Ishikawa (cell line): Measurements from ENCODE around the gene MYO18A.

Experiments used
- CEBPB ChIP-seq: IDR thresholded peaks from 2 replicates; pipeline ENCODE4 v1.6.1; 2012
- CREB1 ChIP-seq: IDR thresholded peaks from 2 replicates; pipeline ENCODE4 v1.6.1; 2012; ENCODE audit warnings: low read depth
- EGR1 ChIP-seq: IDR thresholded peaks from 2 replicates; pipeline ENCODE4 v1.6.1; 2012
- EP300 ChIP-seq: IDR thresholded peaks from 2 replicates; pipeline ENCODE4 v1.6.1; 2012; ENCODE audit warnings: borderline replicate concordance
- FOXM1 ChIP-seq: IDR thresholded peaks from 2 replicates; pipeline ENCODE4 v1.6.1; 2012; ENCODE audit warnings: low read depth, borderline replicate concordance
- NFIC ChIP-seq: IDR thresholded peaks from 2 replicates; pipeline ENCODE4 v1.6.1; 2012
- RAD21 ChIP-seq: IDR thresholded peaks from 2 replicates; pipeline ENCODE4 v1.6.1; 2012; ENCODE audit warnings: low read depth
- TAF1 ChIP-seq: IDR thresholded peaks from 2 replicates; pipeline ENCODE4 v1.6.1; 2012; ENCODE audit warnings: low read depth, mild to moderate bottlenecking
- TCF12 ChIP-seq: IDR thresholded peaks from 2 replicates; pipeline ENCODE4 v1.6.1; 2012; ENCODE audit warnings: low read depth
- TEAD4 ChIP-seq: IDR thresholded peaks from 2 replicates; pipeline ENCODE4 v1.6.1; 2012
- YY1 ChIP-seq: IDR thresholded peaks from 2 replicates; pipeline ENCODE4 v1.6.1; 2012; ENCODE audit warnings: low read depth
- ZBTB7A ChIP-seq: IDR thresholded peaks from 2 replicates; pipeline ENCODE4 v1.6.1; 2012; ENCODE audit warnings: low read depth
- TF ChIP-seq, protein P1 (sequence below): IDR thresholded peaks from 2 replicates; pipeline ENCODE4 v1.6.1; 2012
- TF ChIP-seq, protein P2 (sequence below): IDR thresholded peaks from 2 replicates; pipeline ENCODE4 v1.6.1; 2012; ENCODE audit warnings: low read depth, mild to moderate bottlenecking
- TF ChIP-seq, protein P3 (sequence below): IDR thresholded peaks from 2 replicates; pipeline ENCODE4 v1.6.1; 2012

The MYO18A gene, protein sequence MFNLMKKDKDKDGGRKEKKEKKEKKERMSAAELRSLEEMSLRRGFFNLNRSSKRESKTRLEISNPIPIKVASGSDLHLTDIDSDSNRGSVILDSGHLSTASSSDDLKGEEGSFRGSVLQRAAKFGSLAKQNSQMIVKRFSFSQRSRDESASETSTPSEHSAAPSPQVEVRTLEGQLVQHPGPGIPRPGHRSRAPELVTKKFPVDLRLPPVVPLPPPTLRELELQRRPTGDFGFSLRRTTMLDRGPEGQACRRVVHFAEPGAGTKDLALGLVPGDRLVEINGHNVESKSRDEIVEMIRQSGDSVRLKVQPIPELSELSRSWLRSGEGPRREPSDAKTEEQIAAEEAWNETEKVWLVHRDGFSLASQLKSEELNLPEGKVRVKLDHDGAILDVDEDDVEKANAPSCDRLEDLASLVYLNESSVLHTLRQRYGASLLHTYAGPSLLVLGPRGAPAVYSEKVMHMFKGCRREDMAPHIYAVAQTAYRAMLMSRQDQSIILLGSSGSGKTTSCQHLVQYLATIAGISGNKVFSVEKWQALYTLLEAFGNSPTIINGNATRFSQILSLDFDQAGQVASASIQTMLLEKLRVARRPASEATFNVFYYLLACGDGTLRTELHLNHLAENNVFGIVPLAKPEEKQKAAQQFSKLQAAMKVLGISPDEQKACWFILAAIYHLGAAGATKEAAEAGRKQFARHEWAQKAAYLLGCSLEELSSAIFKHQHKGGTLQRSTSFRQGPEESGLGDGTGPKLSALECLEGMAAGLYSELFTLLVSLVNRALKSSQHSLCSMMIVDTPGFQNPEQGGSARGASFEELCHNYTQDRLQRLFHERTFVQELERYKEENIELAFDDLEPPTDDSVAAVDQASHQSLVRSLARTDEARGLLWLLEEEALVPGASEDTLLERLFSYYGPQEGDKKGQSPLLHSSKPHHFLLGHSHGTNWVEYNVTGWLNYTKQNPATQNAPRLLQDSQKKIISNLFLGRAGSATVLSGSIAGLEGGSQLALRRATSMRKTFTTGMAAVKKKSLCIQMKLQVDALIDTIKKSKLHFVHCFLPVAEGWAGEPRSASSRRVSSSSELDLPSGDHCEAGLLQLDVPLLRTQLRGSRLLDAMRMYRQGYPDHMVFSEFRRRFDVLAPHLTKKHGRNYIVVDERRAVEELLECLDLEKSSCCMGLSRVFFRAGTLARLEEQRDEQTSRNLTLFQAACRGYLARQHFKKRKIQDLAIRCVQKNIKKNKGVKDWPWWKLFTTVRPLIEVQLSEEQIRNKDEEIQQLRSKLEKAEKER (N-terminal part only)

DNA sequence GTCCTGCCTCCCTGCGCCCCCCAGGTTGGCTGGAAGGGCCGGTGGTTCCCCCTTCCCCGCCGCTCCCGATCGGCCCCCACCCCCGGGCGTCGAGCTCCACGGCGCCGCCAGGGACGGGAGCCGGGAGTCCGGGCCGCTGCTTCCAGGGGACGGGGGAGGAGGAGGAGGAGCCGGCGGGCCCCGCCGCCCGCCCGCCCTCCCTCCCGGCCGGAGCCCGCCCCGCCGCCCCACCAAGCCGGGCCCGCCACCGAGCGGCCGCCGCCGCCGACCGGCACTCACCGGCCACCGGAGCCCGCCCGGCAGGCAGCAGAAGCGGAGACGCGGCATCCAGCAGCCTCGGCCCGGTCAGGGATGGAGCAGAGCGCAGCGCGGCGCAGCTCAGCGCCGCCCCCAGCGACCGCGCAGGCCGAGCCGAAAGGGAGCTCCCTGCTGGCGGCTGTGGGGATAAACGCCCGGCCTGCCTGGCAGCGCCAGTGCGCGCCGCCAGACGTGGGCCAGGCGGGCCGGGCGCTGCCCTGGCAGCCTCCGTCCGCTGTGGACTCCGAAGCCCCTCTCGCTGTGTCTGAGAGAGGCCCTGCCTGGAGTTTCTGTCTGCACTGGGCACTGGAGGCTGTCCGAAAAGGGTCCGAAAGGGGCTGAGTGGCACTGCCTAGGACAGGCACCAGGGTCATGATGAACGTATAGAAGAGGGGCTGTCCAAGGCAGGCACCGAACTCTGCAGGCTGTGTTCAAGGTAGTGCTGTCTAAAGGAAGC lies at the start of gene MYO18A:
MYO18A (minus strand) TSS at position 365 of the 754 bp plus-strand sequence. CDS start 13,458 bp downstream, outside the sequence.
- TF ChIP-seq RAD21 = peak; percentile 49; the same call in 1 of the 2 replicates
- TF ChIP-seq TEAD4 = no peak
- TF ChIP-seq NFIC = no peak
- TF ChIP-seq EGR1 = no peak
- peak; percentile 44; the same call in 1 of the 2 replicates for TF ChIP-seq TAF1
- TF ChIP-seq, protein P1, sequence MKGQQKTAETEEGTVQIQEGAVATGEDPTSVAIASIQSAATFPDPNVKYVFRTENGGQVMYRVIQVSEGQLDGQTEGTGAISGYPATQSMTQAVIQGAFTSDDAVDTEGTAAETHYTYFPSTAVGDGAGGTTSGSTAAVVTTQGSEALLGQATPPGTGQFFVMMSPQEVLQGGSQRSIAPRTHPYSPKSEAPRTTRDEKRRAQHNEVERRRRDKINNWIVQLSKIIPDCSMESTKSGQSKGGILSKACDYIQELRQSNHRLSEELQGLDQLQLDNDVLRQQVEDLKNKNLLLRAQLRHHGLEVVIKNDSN = no peak
- no peak for TF ChIP-seq ZBTB7A
- TF ChIP-seq, protein P2, sequence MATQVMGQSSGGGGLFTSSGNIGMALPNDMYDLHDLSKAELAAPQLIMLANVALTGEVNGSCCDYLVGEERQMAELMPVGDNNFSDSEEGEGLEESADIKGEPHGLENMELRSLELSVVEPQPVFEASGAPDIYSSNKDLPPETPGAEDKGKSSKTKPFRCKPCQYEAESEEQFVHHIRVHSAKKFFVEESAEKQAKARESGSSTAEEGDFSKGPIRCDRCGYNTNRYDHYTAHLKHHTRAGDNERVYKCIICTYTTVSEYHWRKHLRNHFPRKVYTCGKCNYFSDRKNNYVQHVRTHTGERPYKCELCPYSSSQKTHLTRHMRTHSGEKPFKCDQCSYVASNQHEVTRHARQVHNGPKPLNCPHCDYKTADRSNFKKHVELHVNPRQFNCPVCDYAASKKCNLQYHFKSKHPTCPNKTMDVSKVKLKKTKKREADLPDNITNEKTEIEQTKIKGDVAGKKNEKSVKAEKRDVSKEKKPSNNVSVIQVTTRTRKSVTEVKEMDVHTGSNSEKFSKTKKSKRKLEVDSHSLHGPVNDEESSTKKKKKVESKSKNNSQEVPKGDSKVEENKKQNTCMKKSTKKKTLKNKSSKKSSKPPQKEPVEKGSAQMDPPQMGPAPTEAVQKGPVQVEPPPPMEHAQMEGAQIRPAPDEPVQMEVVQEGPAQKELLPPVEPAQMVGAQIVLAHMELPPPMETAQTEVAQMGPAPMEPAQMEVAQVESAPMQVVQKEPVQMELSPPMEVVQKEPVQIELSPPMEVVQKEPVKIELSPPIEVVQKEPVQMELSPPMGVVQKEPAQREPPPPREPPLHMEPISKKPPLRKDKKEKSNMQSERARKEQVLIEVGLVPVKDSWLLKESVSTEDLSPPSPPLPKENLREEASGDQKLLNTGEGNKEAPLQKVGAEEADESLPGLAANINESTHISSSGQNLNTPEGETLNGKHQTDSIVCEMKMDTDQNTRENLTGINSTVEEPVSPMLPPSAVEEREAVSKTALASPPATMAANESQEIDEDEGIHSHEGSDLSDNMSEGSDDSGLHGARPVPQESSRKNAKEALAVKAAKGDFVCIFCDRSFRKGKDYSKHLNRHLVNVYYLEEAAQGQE = no peak
- no peak for TF ChIP-seq CEBPB
- TF ChIP-seq YY1 = no peak
- no peak for TF ChIP-seq TCF12
- TF ChIP-seq, protein P3, sequence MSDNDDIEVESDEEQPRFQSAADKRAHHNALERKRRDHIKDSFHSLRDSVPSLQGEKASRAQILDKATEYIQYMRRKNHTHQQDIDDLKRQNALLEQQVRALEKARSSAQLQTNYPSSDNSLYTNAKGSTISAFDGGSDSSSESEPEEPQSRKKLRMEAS = peak; percentile 46; the same call in 1 of the 2 replicates
- no peak for TF ChIP-seq CREB1
- no peak for TF ChIP-seq FOXM1
- no peak for TF ChIP-seq EP300

DNA sequence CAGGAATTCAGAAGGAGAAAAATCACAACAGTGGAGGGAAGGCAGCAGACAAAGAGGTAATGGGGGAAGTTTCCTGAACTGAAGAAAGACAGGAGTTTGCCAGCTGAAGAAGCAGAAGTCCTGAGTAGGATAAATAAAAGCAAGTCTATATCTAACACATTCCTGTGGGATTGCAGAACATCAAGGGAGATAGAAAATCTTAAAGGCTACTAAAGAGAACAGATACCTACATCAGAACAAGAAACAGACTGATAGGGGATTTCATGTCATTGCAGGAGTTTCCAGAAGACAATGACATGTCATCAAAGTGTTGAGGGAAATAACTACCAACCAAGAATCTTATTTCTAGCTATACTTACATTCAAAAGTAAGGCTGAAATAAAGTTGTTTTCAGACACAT lies 45.2 kb upstream of the MYO18A start:
- no peak for TF ChIP-seq TAF1
- no peak for TF ChIP-seq CEBPB
- no peak for TF ChIP-seq EP300
- no peak for TF ChIP-seq NFIC
- TF ChIP-seq, protein P2 = no peak
- TF ChIP-seq YY1 = no peak
- TF ChIP-seq TCF12 = no peak
- no peak for TF ChIP-seq EGR1
- TF ChIP-seq, protein P1 = no peak
- TF ChIP-seq, protein P3 = no peak
- no peak for TF ChIP-seq FOXM1
- TF ChIP-seq RAD21 = no peak

DNA sequence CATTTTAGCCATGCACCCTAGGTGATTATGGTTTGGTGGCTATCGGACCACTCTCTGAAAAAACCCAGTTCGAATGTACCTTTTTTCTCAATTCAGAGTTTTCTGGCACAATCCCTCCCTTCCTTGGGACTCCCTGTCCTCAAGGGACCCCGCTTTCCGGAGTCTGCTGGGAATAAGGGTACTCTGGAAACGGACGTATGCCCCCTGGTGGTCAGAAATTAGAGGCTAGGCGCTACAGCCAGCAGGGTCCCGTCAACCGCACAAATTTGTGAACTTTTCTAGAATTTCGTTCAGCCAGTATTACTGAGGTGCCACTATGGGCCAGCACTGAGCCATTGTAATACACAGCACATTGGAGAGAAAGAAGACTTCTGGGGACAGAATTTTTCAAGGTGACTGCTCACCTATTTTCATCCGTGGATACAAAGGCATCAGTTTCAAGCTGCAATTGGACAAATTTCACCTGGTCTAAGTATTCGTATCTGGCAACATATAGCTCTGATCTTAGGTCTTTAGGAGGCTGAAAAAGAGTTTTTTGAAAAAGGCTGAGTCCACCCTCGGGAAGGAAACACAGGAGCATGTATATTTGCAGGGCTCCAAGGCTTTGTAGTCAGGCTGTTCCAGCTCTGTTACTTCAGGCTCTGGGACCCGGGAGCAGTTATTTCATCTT lies 39.3 kb upstream of the MYO18A start:
- TF ChIP-seq ZBTB7A = 0 out of 2 replicates have a peak, but pooled peaks have one; percentile 43
- peak; percentile 79 for TF ChIP-seq RAD21
- TF ChIP-seq, protein P2 = no peak
